ENCODE data around the gene DNAJC22.
A peak's percentile ranks its signal among the peaks of the same experiment; 100 is the strongest.

DNAJC22 gene

DNA sequence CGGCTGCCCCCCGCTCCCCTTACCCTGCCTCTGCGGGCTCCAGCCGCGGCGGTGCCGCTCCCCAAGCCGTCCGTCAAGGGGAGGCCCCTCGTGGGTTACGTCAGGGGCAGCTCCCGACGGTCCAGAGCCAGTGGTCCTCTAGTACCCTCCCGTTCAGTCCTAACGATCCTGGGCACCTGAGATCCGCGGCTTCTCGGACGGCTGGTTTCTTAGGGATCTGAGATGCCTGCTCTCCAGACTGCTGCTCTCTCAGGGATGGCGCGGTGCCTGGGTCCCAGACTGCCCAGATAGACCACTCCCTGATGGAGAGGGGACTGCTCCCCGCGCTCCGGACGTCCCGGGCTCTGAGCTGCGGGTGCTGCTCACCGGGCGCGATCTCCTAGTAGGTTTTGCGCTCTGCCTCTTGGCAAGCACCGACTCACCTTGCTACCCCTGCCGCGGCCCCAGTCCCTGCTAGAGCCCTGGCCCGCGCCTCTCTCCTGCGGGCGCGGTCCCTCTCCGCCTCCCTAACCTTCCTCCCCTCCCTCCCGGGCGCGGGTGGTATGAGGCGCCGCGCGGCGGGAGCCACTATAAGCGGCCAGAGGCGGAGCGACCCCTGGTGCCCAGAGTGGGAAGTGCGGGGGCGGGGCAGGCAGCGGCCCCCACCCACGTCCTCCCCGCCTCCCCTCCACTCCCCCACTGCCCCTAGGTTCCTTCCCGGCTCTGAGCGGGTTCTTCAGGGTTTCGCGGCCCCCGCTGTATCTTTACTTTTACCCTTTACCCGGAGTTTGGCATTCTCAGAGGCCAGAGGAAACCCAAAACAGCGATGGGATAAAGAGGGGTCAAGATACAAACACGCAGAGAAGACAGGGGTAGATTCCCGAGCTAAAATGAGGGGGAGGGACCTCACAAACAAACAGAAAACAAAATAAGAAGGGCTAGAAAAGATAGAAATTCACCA lies 9.8 kb upstream of the DNAJC22 start, which contains the start of gene C1QL4:
C1QL4 (minus strand) TSS at position 544 of the 940 bp plus-strand sequence. CDS start 711 bp downstream, outside the sequence.
- H3K27me3 Mint-ChIP-seq = peaks cover 76% of the 10 kb centered on the region
- no peak within 1 kb of the TSS for H3K27ac Mint-ChIP-seq

GRCh38 chr12:49338830-49339463 lies 7.7 kb upstream of the DNAJC22 start:
- H3K4me3 Mint-ChIP-seq = no peak overlapping the region
- peaks cover 38% of the 10 kb centered on the region for H3K4me1 Mint-ChIP-seq
- peaks cover 3% of the 10 kb centered on the region for H3K9me3 Mint-ChIP-seq
- no peak overlapping the region for H3K27ac Mint-ChIP-seq
- no peak for ATAC-seq
- H3K27me3 Mint-ChIP-seq = peaks cover 72% of the 10 kb centered on the region
- no peaks in the 10 kb centered on the region for H3K36me3 Mint-ChIP-seq

More for the DNA sequence above, 9.8 kb upstream of the DNAJC22 start, which contains the start of gene C1QL4:
- Mint-ChIP-seq H3K9me3 (peaks cover 3% of the 10 kb centered on the region), H3K4me3 (peak within 1 kb of the TSS; percentile 22), H3K36me3 (no peaks in the 10 kb centered on the region), H3K4me1 (peaks cover 36% of the 10 kb centered on the region)
- peak; percentile 66 for ATAC-seq

DNA sequence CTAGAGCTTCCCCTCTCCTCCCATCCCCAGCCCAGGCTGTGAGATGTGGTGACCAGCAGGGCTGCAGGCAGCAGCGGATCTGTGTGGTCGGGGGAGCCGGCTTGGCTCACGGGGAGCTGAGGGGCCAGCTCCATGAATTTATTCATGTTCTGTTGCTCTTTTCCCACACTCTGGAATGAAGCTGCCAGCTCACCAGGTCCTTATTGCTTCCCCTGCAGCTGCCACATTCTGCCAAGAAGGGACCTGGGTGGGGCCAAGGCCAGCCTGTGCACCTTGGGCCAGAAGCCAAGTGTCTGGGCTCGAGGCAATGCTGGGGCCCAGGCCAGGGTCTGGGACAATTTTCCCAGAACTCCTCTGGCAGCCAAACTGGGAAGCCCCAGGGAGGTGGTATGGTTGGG lies 7.2 kb upstream of the DNAJC22 start:
- ATAC-seq = no peak
- H3K36me3 Mint-ChIP-seq = no peaks in the 10 kb centered on the region
- H3K27ac Mint-ChIP-seq = no peak overlapping the region
- peaks cover 41% of the 10 kb centered on the region for H3K4me1 Mint-ChIP-seq
- H3K9me3 Mint-ChIP-seq = peaks cover 2% of the 10 kb centered on the region
- H3K4me3 Mint-ChIP-seq = no peak overlapping the region
- peaks cover 73% of the 10 kb centered on the region for H3K27me3 Mint-ChIP-seq

DNA sequence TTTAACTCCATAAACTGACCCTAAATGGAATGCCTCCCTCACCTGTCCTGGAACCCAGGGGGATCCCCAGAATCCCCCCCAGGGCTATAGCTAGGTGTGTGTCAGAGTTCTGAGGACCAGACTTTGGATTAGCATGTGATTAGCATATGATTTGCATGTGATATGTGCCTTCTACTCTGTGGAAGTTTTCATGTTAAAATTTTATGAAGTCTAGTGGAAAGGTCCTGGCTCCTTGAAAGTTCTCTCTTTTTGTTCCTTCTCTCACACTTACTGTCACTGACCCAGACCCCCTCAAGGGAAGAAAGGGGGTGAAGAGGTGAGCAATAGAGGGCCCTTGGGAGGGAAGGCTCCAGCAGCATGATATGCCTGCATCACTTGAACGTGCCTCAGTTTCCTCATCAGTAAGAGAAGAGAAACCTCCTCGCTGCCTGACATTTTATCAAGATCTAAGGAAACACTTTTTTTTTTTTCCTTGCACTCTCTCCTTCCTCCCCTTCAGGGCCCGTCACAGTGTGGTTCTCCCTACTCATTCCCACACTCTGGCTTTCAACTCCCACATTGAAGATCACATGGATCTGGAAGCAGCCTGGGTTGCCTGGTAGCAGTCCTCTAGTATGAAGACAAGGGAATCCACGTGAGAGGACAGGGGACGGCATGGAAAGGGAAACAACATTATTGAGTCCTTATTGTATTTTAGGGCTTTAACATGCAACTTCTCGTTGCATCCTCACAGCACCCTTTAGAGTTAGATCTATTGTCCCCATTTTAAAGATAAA lies 6.4 kb upstream of the DNAJC22 start:
- no peak overlapping the region for H3K4me3 Mint-ChIP-seq
- no peak for ATAC-seq
- no peaks in the 10 kb centered on the region for H3K9me3 Mint-ChIP-seq
- peaks cover 43% of the 10 kb centered on the region for H3K4me1 Mint-ChIP-seq
- peaks cover 73% of the 10 kb centered on the region for H3K27me3 Mint-ChIP-seq
- H3K36me3 Mint-ChIP-seq = no peaks in the 10 kb centered on the region
- H3K27ac Mint-ChIP-seq = no peak overlapping the region

DNA sequence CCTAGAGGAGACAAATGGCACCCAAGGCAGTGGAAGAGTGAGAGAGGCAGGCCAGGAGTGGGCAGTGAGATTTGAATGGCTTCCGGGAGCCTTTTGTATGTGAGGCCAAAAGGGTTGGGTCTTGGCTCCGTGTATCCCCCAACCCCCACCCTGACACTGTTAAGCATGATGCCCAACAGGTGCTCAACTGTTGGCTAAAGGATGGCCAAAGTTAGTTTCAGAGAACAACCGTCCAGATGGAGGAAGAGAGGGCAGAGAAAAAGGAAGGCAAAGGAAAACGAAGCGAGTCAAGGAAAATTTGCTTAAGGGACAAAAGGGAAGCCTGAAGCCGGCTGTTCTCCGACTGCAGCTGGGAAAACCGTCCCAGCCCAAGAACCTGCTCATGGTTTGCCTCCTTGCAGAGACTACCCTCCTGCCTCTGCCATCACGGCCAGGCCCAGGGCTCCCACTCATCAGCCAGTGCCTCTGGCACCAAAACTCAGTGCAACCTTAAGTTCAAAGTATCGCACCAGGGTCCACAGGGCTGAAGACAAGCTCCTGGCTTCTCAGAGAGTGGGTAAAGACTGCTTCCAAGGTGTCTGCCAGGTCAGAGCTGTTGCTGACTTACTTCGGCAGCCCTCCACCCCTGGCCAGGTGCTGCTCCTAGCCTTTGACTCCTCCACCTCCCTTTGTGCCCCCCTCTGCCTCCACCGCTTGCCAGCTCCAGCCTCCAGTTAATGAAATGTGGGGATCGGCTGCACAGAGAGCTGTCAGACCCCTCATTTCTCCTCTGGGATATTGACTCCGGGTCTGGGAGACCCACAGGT lies 5.5 kb upstream of the DNAJC22 start:
- H3K27ac Mint-ChIP-seq = no peak overlapping the region
- ATAC-seq = no peak
- H3K27me3 Mint-ChIP-seq = peaks cover 77% of the 10 kb centered on the region
- no peak overlapping the region for H3K4me3 Mint-ChIP-seq
- H3K36me3 Mint-ChIP-seq = no peaks in the 10 kb centered on the region
- peaks cover 52% of the 10 kb centered on the region for H3K4me1 Mint-ChIP-seq
- no peaks in the 10 kb centered on the region for H3K9me3 Mint-ChIP-seq

- Mint-ChIP-seq H3K4me3 (no peak overlapping the region), H3K36me3 (no peaks in the 10 kb centered on the region), H3K9me3 (no peaks in the 10 kb centered on the region), H3K27ac (no peak overlapping the region), H3K27me3 (peaks cover 79% of the 10 kb centered on the region), H3K4me1 (peaks cover 55% of the 10 kb centered on the region)
- ATAC-seq = no peak
Observed at GRCh38 chr12:49341777-49342065, 5.0 kb upstream of the DNAJC22 start.

- Mint-ChIP-seq H3K36me3 (no peaks in the 10 kb centered on the region), H3K4me3 (peak overlapping the region; percentile 54), H3K27ac (no peak overlapping the region), H3K9me3 (no peaks in the 10 kb centered on the region), H3K4me1 (peaks cover 55% of the 10 kb centered on the region), H3K27me3 (peaks cover 79% of the 10 kb centered on the region)
- peak; percentile 78 for ATAC-seq
Observed at GRCh38 chr12:49342066-49342913, 4.4 kb upstream of the DNAJC22 start.

- no peak for ATAC-seq
- Mint-ChIP-seq H3K36me3 (no peaks in the 10 kb centered on the region), H3K9me3 (no peaks in the 10 kb centered on the region), H3K4me1 (peaks cover 56% of the 10 kb centered on the region), H3K4me3 (peak overlapping the region; percentile 54), H3K27me3 (peaks cover 79% of the 10 kb centered on the region), H3K27ac (no peak overlapping the region)
Observed at GRCh38 chr12:49342914-49343731, 3.6 kb upstream of the DNAJC22 start.

- H3K9me3 Mint-ChIP-seq = no peaks in the 10 kb centered on the region
- no peak for ATAC-seq
- peaks cover 58% of the 10 kb centered on the region for H3K4me1 Mint-ChIP-seq
- H3K36me3 Mint-ChIP-seq = no peaks in the 10 kb centered on the region
- peak overlapping the region; percentile 51 for H3K4me3 Mint-ChIP-seq
- H3K27ac Mint-ChIP-seq = no peak overlapping the region
- H3K27me3 Mint-ChIP-seq = peaks cover 80% of the 10 kb centered on the region
Observed at GRCh38 chr12:49344486-49345050, 2.1 kb upstream of the DNAJC22 start.

GRCh38 chr12:49345051-49345824 lies 1.4 kb upstream of the DNAJC22 start:
- Mint-ChIP-seq H3K36me3 (no peaks in the 10 kb centered on the region), H3K27ac (peak overlapping the region; percentile 32), H3K4me3 (peak overlapping the region; percentile 78), H3K9me3 (no peaks in the 10 kb centered on the region), H3K4me1 (peaks cover 58% of the 10 kb centered on the region), H3K27me3 (peaks cover 80% of the 10 kb centered on the region)
- peak; percentile 63 for ATAC-seq

- H3K9me3 Mint-ChIP-seq = no peaks in the 10 kb centered on the region
- ATAC-seq = no peak
- peaks cover 83% of the 10 kb centered on the region for H3K27me3 Mint-ChIP-seq
- H3K4me1 Mint-ChIP-seq = peaks cover 58% of the 10 kb centered on the region
- peak overlapping the region; percentile 78 for H3K4me3 Mint-ChIP-seq
- H3K36me3 Mint-ChIP-seq = no peaks in the 10 kb centered on the region
- peak overlapping the region; percentile 71 for H3K27ac Mint-ChIP-seq
Observed at GRCh38 chr12:49345825-49346658, 646 bp upstream of the DNAJC22 start.
